Retinal pigment epithelial cell (primary cell): ENCODE data around the gene MLF1.
"Not testable (repeated sequence)": the region's sequence is repeated elsewhere in the genome, so short reads cannot be mapped to it uniquely, and the experiment has no call there.

Experiments
- DNase-seq: peaks from one replicate; pipeline ENCODE4 v3.0.0-alpha.2; 2010; ENCODE audit warnings: low read depth
- H3K4me3 ChIP-seq: 2 replicates; pipeline ENCODE4 v1.5.1; 2011; ENCODE audit warnings: mild to moderate bottlenecking, low read length, control low read depth, moderate library complexity
- TF ChIP-seq, protein P1 (sequence below): conservative IDR thresholded peaks from 2 replicates; pipeline ENCODE4 v1.5.1; 2011; ENCODE audit warnings: low read depth, low read length, control low read depth, inconsistent platforms

MLF1 gene

DNA sequence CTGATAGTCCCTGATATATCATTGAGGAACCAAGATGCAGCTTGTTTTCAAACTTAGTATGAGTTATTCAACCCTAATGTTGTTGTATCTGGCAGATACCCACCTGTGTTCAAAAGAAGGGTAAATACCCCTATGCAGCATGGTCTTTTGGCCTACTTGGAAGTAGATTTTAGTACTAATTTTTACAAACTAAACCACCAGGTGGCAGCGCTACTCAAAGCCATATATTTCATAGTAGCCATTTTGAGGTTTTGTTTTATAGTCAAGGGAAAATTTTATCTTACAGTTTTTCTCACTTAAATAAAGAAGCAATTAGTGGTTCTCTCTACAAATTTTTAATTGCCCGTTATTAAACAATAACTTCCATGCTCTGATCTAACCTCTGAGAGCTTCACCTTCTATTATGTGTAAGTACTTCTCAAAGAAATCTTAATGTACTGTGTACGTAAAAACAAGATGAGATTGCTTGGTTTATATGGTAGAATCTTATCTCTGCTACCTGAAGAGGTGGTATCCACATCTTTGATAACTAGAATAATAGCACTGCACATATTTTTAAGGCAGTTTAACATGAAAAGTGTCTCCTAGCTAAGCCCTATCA, 31.5 kb upstream of the MLF1 start:
- peak; percentile 2 for DNase-seq
- TF ChIP-seq, protein P1, sequence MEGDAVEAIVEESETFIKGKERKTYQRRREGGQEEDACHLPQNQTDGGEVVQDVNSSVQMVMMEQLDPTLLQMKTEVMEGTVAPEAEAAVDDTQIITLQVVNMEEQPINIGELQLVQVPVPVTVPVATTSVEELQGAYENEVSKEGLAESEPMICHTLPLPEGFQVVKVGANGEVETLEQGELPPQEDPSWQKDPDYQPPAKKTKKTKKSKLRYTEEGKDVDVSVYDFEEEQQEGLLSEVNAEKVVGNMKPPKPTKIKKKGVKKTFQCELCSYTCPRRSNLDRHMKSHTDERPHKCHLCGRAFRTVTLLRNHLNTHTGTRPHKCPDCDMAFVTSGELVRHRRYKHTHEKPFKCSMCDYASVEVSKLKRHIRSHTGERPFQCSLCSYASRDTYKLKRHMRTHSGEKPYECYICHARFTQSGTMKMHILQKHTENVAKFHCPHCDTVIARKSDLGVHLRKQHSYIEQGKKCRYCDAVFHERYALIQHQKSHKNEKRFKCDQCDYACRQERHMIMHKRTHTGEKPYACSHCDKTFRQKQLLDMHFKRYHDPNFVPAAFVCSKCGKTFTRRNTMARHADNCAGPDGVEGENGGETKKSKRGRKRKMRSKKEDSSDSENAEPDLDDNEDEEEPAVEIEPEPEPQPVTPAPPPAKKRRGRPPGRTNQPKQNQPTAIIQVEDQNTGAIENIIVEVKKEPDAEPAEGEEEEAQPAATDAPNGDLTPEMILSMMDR, result peak; percentile 60
- no peak overlapping the region for H3K4me3 ChIP-seq

DNA sequence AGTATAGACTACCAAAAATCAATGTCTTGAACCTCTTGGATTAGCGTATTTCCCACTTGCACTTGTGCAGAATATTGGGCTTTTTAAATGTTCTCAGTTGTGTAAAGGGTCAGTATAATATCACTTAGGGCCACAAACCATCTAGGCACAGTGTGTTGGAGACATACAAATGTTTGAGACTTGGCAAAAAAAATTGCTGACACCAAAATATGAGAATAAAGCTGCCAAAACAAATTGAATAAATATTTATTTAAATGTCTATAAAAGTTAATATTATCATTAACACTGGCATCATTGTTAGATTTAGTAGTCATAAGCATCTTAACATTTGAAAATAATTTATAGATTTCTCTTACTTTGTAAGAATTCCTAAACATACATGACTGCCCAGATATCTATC, 30.9 kb upstream of the MLF1 start:
- TF ChIP-seq, protein P1, result no peak
- DNase-seq, result no peak
- no peak overlapping the region for H3K4me3 ChIP-seq

DNA sequence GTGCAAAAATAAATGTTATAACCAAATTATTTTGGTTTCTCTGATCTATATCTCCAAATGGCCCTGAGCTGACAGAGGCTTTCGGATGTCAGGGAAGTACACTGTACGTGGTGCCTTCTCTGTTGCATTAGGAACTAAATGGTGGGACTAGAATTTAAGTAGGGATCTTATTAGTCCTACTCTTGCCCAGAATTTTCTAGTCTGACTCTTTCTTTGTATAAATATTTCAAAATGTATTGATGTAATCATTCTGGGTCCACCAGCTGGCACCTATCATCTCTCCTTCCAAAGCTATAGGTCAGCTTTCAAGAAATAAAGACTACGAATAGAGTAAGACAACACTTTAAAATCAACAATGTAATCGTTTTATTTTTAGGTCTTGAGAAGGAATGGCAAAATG, 22.3 kb upstream of the MLF1 start:
- H3K4me3 ChIP-seq, result no peak overlapping the region
- DNase-seq, result no peak
- TF ChIP-seq, protein P1, result no peak

DNA sequence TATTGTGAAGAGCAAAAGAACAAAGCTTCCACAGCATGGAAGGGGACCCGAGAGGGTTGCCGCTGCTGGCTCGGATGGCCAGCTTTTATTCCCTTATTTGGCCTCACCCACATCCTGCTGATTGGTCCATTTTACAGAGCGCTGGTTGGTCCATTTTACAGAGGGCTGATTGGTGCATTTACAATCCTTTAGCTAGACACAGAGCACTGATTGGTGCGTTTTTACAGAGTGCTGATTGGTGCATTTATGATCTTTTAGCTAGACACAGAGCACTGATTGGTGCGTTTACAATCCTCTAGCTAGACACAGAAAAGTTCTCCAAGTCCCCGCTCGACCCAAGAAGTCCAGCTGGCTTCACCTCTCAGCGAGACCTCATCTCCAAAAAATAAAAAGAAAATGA, 21.1 kb upstream of the MLF1 start:
- H3K4me3 ChIP-seq, DNase-seq: not testable (repeated sequence)

DNA sequence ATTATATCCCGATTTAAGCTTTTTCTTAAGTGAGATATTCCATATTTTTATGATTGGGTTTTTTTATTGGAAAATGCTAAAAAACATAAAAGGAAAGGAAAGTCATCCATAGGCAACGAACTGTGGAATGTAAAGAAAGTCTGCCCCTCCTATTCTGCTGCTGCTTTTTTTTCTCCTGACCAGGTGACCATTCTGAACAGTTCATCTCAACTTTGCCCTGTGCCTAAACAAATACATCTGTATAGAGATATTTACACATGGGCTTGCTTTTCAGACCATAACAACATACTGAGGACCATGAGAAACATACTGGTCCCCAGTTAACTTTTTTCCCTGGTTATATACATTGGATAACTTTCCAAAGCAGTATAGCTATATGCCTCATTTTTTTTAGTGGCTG, 18.9 kb upstream of the MLF1 start:
- DNase-seq, result no peak
- TF ChIP-seq, protein P1, result no peak
- H3K4me3 ChIP-seq, result no peak overlapping the region

DNA sequence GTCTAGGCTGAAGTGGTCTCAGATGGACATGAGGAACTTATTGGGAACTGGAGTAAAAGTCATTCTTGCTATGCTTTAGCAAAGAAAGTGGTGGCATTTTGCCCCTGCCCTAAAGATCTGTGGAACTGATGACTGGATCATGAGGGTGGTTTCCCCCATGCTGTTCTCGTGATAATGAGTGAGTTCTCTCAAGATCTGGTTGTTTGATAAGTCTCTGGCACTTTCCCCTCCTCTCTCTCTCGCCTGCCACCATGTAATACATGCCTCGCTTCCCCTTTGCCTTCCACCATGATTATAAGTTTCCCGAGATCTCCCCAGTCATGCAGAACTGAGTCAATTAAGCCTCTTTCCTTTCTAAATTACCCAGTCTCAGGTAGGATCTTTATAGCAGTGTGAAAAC, 11.5 kb upstream of the MLF1 start:
- H3K4me3 ChIP-seq, result no peak overlapping the region
- TF ChIP-seq, protein P1, result no peak
- no peak for DNase-seq

DNA sequence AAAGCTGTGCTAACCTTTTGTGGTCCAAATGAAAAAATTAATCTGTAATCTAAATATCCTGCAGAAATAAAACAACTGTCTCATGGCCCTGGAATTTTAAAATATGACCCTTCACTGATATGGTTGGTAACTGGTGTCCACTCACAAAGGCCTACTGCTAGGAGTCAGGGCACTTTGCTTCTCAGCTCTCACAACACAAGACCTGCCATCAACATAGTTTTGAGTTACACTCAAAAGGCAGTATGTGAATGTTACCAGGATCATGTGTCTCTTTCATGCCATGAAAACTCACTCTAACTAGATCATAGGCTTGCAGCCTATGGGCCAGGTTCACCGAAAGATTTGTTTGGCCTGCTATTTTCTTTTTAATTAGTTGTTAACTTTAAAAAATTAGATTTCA, 10.0 kb upstream of the MLF1 start:
- DNase-seq, result no peak
- no peak overlapping the region for H3K4me3 ChIP-seq
- TF ChIP-seq, protein P1, result no peak

DNA sequence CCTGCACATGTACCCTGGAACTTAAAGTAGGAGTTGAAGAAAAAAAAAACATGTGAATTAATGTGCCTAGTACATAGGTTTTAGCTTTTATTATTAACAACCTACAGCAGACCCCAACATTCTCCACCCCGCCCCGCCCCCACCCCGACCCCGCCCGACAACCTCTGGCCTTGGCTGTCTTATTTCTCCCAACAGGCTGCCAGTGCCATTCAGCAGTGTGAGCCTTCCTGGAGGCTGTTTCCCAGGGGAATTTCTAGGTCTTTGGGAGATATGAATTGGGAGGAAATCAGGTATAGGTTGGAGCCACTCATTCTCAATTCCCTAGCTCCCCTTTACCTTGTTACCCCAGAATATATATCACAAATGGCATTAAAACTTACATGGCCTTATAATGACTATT, 8.3 kb upstream of the MLF1 start:
- no peak for DNase-seq
- no peak overlapping the region for H3K4me3 ChIP-seq
- TF ChIP-seq, protein P1, result no peak
